ENCODE data around the gene LIMD2. TPM values are rescaled to one million over a fixed set of nuclear protein-coding genes. Genes with fewer than 3 reads are reported as not detected.

The LIMD2 gene
- total RNA-seq, 1 donor from 2014 or later: 54.8 TPM

GRCh38 chr17:63694950-63695773 is 4.8 kb downstream of the LIMD2 start:
- H3K27ac Mint-ChIP-seq (ENCODE audit: unreplicated experiment): no peak overlapping the region
- no peak overlapping the region for H3K4me3 Mint-ChIP-seq (ENCODE audit: unreplicated experiment)
- no peak overlapping the region for H3K27ac ChIP-seq (ENCODE audit: low read depth, low read length)

DNA sequence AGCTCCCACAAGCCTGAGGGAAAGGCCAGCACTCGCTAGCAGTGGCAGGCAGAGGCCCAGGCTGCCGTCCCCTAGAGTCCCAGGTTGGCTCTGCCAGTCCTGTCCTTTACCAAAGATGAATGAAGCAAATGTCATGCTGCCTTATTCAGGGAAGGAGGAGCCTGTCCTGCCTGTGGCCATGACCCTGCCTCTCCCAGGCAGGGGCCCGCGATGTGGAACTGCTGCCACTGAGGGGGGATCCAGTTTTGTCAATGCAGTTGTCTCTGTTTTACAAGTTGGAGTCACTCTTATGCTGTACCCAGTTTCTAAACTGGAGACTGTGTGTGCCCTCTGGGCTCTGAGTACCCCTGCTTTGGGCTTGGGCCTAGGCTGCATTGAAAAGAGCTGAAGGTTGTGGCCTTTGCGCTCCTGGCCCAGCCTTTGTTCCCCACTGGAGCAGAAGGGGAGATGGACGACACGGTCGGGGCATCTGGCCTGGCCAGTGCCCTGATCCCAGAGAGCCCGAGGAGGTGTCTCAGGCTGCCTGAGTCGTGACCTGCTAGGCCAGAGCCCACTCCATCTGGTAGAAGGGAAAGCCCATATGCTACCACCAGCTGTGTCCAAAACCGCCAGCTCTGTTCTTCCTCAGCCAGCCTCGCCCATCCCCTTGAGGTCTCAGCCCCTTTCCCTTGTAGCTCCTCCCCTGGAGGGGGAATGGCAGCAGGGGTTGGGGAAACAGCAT is 5.5 kb downstream of the LIMD2 start:
- Mint-ChIP-seq H3K27me3 (ENCODE audit: low read depth, unreplicated experiment) (no peaks in the 10 kb centered on the region), H3K36me3 (ENCODE audit: low read depth, unreplicated experiment) (peaks cover 28% of the 10 kb centered on the region), H3K27ac (ENCODE audit: unreplicated experiment) (no peak overlapping the region), H3K9me3 (ENCODE audit: unreplicated experiment) (no peaks in the 10 kb centered on the region), H3K4me3 (ENCODE audit: unreplicated experiment) (no peak overlapping the region), H3K4me1 (ENCODE audit: low read depth, unreplicated experiment) (no peaks in the 10 kb centered on the region)
- no peaks in the 10 kb centered on the region for H3K27me3 ChIP-seq (ENCODE audit: insufficient read depth, low read length)
- no peak overlapping the region for H3K4me3 ChIP-seq (ENCODE audit: insufficient read depth, low read depth, low read length)
- TF ChIP-seq EZH2 (IDR thresholded peaks at IDR 0.05; ENCODE audit: insufficient read depth, low read length): no peak
- TF ChIP-seq, protein P1, sequence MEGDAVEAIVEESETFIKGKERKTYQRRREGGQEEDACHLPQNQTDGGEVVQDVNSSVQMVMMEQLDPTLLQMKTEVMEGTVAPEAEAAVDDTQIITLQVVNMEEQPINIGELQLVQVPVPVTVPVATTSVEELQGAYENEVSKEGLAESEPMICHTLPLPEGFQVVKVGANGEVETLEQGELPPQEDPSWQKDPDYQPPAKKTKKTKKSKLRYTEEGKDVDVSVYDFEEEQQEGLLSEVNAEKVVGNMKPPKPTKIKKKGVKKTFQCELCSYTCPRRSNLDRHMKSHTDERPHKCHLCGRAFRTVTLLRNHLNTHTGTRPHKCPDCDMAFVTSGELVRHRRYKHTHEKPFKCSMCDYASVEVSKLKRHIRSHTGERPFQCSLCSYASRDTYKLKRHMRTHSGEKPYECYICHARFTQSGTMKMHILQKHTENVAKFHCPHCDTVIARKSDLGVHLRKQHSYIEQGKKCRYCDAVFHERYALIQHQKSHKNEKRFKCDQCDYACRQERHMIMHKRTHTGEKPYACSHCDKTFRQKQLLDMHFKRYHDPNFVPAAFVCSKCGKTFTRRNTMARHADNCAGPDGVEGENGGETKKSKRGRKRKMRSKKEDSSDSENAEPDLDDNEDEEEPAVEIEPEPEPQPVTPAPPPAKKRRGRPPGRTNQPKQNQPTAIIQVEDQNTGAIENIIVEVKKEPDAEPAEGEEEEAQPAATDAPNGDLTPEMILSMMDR (IDR thresholded peaks at IDR 0.05; ENCODE audit: insufficient read depth, low read depth, low read length): no peak
- H3K9ac ChIP-seq (ENCODE audit: low read length): no peak overlapping the region
- no peak for DNase-seq (ENCODE audit: low read depth)
- H3K4me2 ChIP-seq (ENCODE audit: low read length): no peak overlapping the region
- FAIRE-seq: no peak
- H3K36me3 ChIP-seq (ENCODE audit: insufficient read depth, low read length): peaks cover 8% of the 10 kb centered on the region
- H3K79me2 ChIP-seq (ENCODE audit: insufficient read depth, low read length): peaks cover 4% of the 10 kb centered on the region
- H3K4me1 ChIP-seq (ENCODE audit: insufficient read depth, low read length): peaks cover 2% of the 10 kb centered on the region
- H2AFZ ChIP-seq (ENCODE audit: low read depth, low read length): no peak overlapping the region
- H4K20me1 ChIP-seq (ENCODE audit: insufficient read depth, low read length): peaks cover 31% of the 10 kb centered on the region
- no peaks in the 10 kb centered on the region for H3K9me3 ChIP-seq (ENCODE audit: insufficient read depth, low read depth, low read length)
- no peak overlapping the region for H3K27ac ChIP-seq (ENCODE audit: low read depth, low read length)

More at GRCh38 chr17:63694950-63695773, 4.8 kb downstream of the LIMD2 start:
- peaks cover 4% of the 10 kb centered on the region for H3K79me2 ChIP-seq (ENCODE audit: insufficient read depth, low read length)
- Mint-ChIP-seq H3K4me1 (ENCODE audit: low read depth, unreplicated experiment) (no peaks in the 10 kb centered on the region), H3K36me3 (ENCODE audit: low read depth, unreplicated experiment) (peaks cover 24% of the 10 kb centered on the region), H3K9me3 (ENCODE audit: unreplicated experiment) (no peaks in the 10 kb centered on the region), H3K27me3 (ENCODE audit: low read depth, unreplicated experiment) (no peaks in the 10 kb centered on the region)
- H3K9me3 ChIP-seq (ENCODE audit: insufficient read depth, low read depth, low read length): no peaks in the 10 kb centered on the region
- no peak for TF ChIP-seq EZH2 (IDR thresholded peaks at IDR 0.05; ENCODE audit: insufficient read depth, low read length)
- TF ChIP-seq, protein P1 (IDR thresholded peaks at IDR 0.05; ENCODE audit: insufficient read depth, low read depth, low read length): no peak
- H3K4me1 ChIP-seq (ENCODE audit: insufficient read depth, low read length): peaks cover 2% of the 10 kb centered on the region
- peaks cover 8% of the 10 kb centered on the region for H3K36me3 ChIP-seq (ENCODE audit: insufficient read depth, low read length)
- H3K27me3 ChIP-seq (ENCODE audit: insufficient read depth, low read length): no peaks in the 10 kb centered on the region
- H4K20me1 ChIP-seq (ENCODE audit: insufficient read depth, low read length): peaks cover 31% of the 10 kb centered on the region
- H3K4me2 ChIP-seq (ENCODE audit: low read length): no peak overlapping the region
- no peak overlapping the region for H3K4me3 ChIP-seq (ENCODE audit: insufficient read depth, low read depth, low read length)
- H3K9ac ChIP-seq (ENCODE audit: low read length): no peak overlapping the region
- no peak for DNase-seq (ENCODE audit: low read depth)
- FAIRE-seq: no peak
- no peak overlapping the region for H2AFZ ChIP-seq (ENCODE audit: low read depth, low read length)

Measured in astrocyte (in vitro differentiated cells and primary cell).